ENCODE data around the gene UBE2J1. TPM values are rescaled to one million over a fixed set of nuclear protein-coding genes. Genes with fewer than 3 reads are reported as not detected.

Gene UBE2J1
- total and polyA plus RNA-seq, 10 of the 15 experiments (the other 5 are each of a cell fraction or from before 2014, with no cell fraction given): 48.7 to 131 (median 90.0) TPM

DNA sequence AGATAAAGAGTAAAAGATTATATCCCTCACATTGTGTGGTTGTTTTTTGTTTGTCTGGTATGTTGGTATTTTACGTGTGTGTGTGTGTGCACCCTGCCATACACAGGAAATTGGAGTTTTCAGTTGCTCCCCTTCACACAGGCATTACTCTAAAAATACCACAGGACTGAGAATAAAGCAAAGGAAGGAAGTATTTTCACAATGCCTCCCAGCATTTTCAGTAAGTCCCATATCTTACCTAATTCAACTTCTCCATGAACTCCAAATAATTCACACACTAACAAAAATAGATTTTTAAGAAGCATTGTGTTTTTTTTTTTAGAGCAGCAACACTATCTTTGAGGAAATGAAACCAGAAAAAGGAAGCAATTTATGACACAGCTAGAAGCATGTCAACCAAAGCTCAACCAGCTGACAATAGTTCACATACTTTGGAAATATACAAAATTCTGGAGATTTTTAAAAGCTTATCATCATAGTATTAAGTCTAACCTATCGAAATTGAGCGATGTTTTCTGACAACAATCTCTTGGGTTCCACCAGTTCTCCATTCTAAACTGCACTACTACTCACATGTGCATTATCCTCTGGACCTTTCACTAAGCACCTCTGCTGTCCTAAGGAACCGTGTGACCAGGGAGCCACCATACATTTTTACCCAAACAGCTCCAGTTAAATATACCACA lies 2.1 kb downstream of the UBE2J1 start (continued):
- TF ChIP-seq, protein P1, sequence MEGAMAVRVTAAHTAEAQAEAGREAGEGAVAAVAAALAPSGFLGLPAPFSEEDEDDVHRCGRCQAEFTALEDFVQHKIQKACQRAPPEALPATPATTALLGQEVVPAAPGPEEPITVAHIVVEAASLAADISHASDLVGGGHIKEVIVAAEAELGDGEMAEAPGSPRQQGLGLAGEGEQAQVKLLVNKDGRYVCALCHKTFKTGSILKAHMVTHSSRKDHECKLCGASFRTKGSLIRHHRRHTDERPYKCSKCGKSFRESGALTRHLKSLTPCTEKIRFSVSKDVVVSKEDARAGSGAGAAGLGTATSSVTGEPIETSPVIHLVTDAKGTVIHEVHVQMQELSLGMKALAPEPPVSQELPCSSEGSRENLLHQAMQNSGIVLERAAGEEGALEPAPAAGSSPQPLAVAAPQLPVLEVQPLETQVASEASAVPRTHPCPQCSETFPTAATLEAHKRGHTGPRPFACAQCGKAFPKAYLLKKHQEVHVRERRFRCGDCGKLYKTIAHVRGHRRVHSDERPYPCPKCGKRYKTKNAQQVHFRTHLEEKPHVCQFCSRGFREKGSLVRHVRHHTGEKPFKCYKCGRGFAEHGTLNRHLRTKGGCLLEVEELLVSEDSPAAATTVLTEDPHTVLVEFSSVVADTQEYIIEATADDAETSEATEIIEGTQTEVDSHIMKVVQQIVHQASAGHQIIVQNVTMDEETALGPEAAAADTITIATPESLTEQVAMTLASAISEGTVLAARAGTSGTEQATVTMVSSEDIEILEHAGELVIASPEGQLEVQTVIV (IDR thresholded peaks at IDR 0.05; ENCODE audit: borderline replicate concordance, partially characterized antibody): no peak
- TF ChIP-seq TCF7 (IDR thresholded peaks at IDR 0.05; ENCODE audit: borderline replicate concordance) (no peak), KDM1A (IDR thresholded peaks at IDR 0.05; ENCODE audit: borderline replicate concordance) (no peak), STAT3 (IDR thresholded peaks at IDR 0.05; ENCODE audit: low read depth, low read length) (no peak), TAF1 (IDR thresholded peaks at IDR 0.05; ENCODE audit: borderline replicate concordance, low read depth, low read length) (peak; percentile 44; the same call in 1 of the 2 replicates), POLR2A (IDR thresholded peaks at IDR 0.05; ENCODE audit: low read depth, low read length) (no peak; the same call in 1 of the 2 replicates), SUZ12 (IDR thresholded peaks at IDR 0.05; ENCODE audit: unreplicated experiment) (no peak), RCOR1 (conservative IDR thresholded peaks at IDR 0.05; ENCODE audit: low read depth, low read length) (no peak), RAD21 (IDR thresholded peaks at IDR 0.05; ENCODE audit: insufficient read depth, low read depth, low read length) (no peak), ASH2L (IDR thresholded peaks at IDR 0.05; ENCODE audit: borderline replicate concordance, low read depth) (no peak), ESRRA (IDR thresholded peaks at IDR 0.05; ENCODE audit: low read length) (no peak), RB1 (IDR thresholded peaks at IDR 0.05; ENCODE audit: borderline replicate concordance) (no peak), BMI1 (IDR thresholded peaks at IDR 0.05; ENCODE audit: borderline replicate concordance) (no peak; the same call in 1 of the 2 replicates), SRF (IDR thresholded peaks at IDR 0.05; ENCODE audit: low read depth in 2 of 2, low read length in 2 of 2) (no peak), NFYA (IDR thresholded peaks at IDR 0.05; ENCODE audit: borderline replicate concordance, low read depth, low read length) (no peak), EED (IDR thresholded peaks at IDR 0.05; ENCODE audit: low read depth) (0 out of 2 replicates have a peak, but pooled peaks have one; percentile 26), ETV6 (conservative IDR thresholded peaks at IDR 0.05 in 1 of 2, IDR thresholded peaks at IDR 0.05 in 1 of 2; ENCODE audit: borderline replicate concordance in 1 of 2, low read depth in 1 of 2) (peak in 1 of 2 experiments; percentile 97; a peak in 2 of 4 replicates), ZSCAN29 (IDR thresholded peaks at IDR 0.05) (no peak), FOXM1 (IDR thresholded peaks at IDR 0.05; ENCODE audit: low read depth, low read length) (no peak), NFYB (IDR thresholded peaks at IDR 0.05; ENCODE audit: insufficient read depth, low read depth, low read length) (no peak)
- TF ChIP-seq, protein P2, sequence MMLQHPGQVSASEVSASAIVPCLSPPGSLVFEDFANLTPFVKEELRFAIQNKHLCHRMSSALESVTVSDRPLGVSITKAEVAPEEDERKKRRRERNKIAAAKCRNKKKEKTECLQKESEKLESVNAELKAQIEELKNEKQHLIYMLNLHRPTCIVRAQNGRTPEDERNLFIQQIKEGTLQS (IDR thresholded peaks at IDR 0.05; ENCODE audit: borderline replicate concordance, extremely low read depth, low read depth, low read length): no peak
- TF ChIP-seq, protein P3, sequence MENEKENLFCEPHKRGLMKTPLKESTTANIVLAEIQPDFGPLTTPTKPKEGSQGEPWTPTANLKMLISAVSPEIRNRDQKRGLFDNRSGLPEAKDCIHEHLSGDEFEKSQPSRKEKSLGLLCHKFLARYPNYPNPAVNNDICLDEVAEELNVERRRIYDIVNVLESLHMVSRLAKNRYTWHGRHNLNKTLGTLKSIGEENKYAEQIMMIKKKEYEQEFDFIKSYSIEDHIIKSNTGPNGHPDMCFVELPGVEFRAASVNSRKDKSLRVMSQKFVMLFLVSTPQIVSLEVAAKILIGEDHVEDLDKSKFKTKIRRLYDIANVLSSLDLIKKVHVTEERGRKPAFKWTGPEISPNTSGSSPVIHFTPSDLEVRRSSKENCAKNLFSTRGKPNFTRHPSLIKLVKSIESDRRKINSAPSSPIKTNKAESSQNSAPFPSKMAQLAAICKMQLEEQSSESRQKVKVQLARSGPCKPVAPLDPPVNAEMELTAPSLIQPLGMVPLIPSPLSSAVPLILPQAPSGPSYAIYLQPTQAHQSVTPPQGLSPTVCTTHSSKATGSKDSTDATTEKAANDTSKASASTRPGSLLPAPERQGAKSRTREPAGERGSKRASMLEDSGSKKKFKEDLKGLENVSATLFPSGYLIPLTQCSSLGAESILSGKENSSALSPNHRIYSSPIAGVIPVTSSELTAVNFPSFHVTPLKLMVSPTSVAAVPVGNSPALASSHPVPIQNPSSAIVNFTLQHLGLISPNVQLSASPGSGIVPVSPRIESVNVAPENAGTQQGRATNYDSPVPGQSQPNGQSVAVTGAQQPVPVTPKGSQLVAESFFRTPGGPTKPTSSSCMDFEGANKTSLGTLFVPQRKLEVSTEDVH (IDR thresholded peaks at IDR 0.05; ENCODE audit: low read depth, partially characterized antibody): no peak
